ENCODE measurements around the gene ROR1. TPM values are rescaled to one million over a fixed set of nuclear protein-coding genes. Genes with fewer than 3 reads are reported as not detected.

Gene ROR1
- total and polyA plus RNA-seq, 9 of the 15 experiments (the other 6 are each of a cell fraction or from before 2014, with no cell fraction given): 0.02 TPM; not detected in 8

DNA sequence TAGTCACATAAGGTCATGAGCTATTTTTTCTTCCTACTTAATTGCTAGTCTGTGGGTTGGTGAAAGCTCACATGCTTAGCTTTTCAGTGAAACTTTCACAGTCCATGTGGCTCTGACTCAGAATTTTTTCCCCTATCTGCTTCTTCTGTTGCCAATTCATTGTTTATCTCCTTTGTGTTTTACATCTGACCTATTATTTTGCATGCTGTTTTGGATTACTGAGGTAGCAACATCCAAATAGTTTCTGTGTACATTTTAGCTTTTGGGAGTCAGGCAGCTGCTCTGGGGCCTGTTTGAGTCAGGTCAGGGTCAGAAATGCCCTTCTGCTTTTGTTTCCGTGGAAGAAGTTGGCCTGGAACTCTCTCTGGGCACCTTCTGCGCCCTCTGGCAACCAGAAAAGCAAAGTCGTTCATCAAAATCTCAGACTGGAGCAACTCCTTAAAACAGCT is 40.0 kb downstream of the ROR1 start:
- 0% methylated on average over 3 of the region's 3 CpGs for WGBS (ENCODE audit: insufficient coverage, low coverage, missing lambda C conversion rate)
- intact Hi-C loops (cut with micrococcal nuclease) (no loop called here), in situ Hi-C loops (cut with MboI) (no loop called here)
- H3K9ac ChIP-seq (ENCODE audit: insufficient read depth in 1 of 2, low read depth in 2 of 2, low read length in 2 of 2): no peak overlapping the region
- no peaks in the 10 kb centered on the region for H3K79me2 ChIP-seq (ENCODE audit: control insufficient read depth, insufficient read depth, low read length)
- H3K9me3 ChIP-seq (replicated peaks; ENCODE audit: control insufficient read depth, insufficient read depth, low read depth, low read length): no peaks in the 10 kb centered on the region
- no TSS peak for BruUV-seq (replicated peaks)
- no peak overlapping the region for H3K4me2 ChIP-seq (ENCODE audit: insufficient read depth, low read length)
- FAIRE-seq: no peak
- no peaks in the 10 kb centered on the region for H3K4me1 ChIP-seq (replicated peaks in 1 of 2; ENCODE audit: control insufficient read depth in 2 of 2, insufficient read depth in 2 of 2, low read length in 2 of 2)
- H3K36me3 ChIP-seq (ENCODE audit: control insufficient read depth, insufficient read depth, low read length): no peaks in the 10 kb centered on the region
- H3K9me1 ChIP-seq (ENCODE audit: control insufficient read depth, insufficient read depth, low read length): no peaks in the 10 kb centered on the region
- H4K20me1 ChIP-seq (replicated peaks; ENCODE audit: control insufficient read depth, insufficient read depth, low read length): no peaks in the 10 kb centered on the region
- ATAC-seq: no peak
- POLR2A ChIA-PET: no interaction called here
- H3K27ac ChIP-seq (ENCODE audit: extremely low read depth, low read depth, low read length): no peak overlapping the region
- H3K4me3 ChIP-seq: no peak overlapping the region
- H3K27me3 ChIP-seq (ENCODE audit: control insufficient read depth in 2 of 2, insufficient read depth in 2 of 2, low read length in 2 of 2): no peaks in the 10 kb centered on the region
- no peak overlapping the region for H2AFZ ChIP-seq (ENCODE audit: low read depth, low read length)
- DNase-seq (ENCODE audit: extremely low read depth in 1 of 4, low spot score in 3 of 4): no peak
- CTCF ChIA-PET (ENCODE audit: low intra/inter-chr PET ratio): no interaction called here
- TF ChIP-seq MTA1 (IDR thresholded peaks at IDR 0.05; ENCODE audit: borderline replicate concordance) (no peak), SP2 (IDR thresholded peaks at IDR 0.05; ENCODE audit: extremely low read depth, low read depth, low read length, poor library complexity, severe bottlenecking) (no peak), MEF2A (IDR thresholded peaks at IDR 0.05; ENCODE audit: control insufficient read depth, low read depth, low read length) (no peak), ZFP30 (CRISPR knock-in tag; IDR thresholded peaks at IDR 0.05; ENCODE audit: borderline replicate concordance) (no peak), SMARCB1 (IDR thresholded peaks at IDR 0.05; ENCODE audit: insufficient read length, low read depth) (no peak), NCOA1 (IDR thresholded peaks at IDR 0.05; ENCODE audit: low read depth) (no peak), KLF6 (CRISPR knock-in tag; IDR thresholded peaks at IDR 0.05; ENCODE audit: borderline replicate concordance) (no peak), SIN3B (IDR thresholded peaks at IDR 0.05; ENCODE audit: low read depth) (no peak), RHOXF2B (CRISPR knock-in tag; conservative IDR thresholded peaks at IDR 0.05) (no peak), PML (IDR thresholded peaks at IDR 0.05; ENCODE audit: low read length) (no peak), MXD1 (CRISPR knock-in tag; IDR thresholded peaks at IDR 0.05; ENCODE audit: borderline replicate concordance, poor library complexity, severe bottlenecking) (no peak), ZNF277 (CRISPR knock-in tag; IDR thresholded peaks at IDR 0.05; ENCODE audit: borderline replicate concordance) (no peak)
- TF ChIP-seq, protein P1, sequence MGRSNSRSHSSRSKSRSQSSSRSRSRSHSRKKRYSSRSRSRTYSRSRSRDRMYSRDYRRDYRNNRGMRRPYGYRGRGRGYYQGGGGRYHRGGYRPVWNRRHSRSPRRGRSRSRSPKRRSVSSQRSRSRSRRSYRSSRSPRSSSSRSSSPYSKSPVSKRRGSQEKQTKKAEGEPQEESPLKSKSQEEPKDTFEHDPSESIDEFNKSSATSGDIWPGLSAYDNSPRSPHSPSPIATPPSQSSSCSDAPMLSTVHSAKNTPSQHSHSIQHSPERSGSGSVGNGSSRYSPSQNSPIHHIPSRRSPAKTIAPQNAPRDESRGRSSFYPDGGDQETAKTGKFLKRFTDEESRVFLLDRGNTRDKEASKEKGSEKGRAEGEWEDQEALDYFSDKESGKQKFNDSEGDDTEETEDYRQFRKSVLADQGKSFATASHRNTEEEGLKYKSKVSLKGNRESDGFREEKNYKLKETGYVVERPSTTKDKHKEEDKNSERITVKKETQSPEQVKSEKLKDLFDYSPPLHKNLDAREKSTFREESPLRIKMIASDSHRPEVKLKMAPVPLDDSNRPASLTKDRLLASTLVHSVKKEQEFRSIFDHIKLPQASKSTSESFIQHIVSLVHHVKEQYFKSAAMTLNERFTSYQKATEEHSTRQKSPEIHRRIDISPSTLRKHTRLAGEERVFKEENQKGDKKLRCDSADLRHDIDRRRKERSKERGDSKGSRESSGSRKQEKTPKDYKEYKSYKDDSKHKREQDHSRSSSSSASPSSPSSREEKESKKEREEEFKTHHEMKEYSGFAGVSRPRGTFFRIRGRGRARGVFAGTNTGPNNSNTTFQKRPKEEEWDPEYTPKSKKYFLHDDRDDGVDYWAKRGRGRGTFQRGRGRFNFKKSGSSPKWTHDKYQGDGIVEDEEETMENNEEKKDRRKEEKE (IDR thresholded peaks at IDR 0.05; ENCODE audit: borderline replicate concordance in 1 of 2, control insufficient read depth in 1 of 2, low read depth in 2 of 2, low read length in 1 of 2): no peak
- TF ChIP-seq, protein P2, sequence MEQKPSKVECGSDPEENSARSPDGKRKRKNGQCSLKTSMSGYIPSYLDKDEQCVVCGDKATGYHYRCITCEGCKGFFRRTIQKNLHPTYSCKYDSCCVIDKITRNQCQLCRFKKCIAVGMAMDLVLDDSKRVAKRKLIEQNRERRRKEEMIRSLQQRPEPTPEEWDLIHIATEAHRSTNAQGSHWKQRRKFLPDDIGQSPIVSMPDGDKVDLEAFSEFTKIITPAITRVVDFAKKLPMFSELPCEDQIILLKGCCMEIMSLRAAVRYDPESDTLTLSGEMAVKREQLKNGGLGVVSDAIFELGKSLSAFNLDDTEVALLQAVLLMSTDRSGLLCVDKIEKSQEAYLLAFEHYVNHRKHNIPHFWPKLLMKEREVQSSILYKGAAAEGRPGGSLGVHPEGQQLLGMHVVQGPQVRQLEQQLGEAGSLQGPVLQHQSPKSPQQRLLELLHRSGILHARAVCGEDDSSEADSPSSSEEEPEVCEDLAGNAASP (IDR thresholded peaks at IDR 0.05): no peak
- TF ChIP-seq, protein P3, sequence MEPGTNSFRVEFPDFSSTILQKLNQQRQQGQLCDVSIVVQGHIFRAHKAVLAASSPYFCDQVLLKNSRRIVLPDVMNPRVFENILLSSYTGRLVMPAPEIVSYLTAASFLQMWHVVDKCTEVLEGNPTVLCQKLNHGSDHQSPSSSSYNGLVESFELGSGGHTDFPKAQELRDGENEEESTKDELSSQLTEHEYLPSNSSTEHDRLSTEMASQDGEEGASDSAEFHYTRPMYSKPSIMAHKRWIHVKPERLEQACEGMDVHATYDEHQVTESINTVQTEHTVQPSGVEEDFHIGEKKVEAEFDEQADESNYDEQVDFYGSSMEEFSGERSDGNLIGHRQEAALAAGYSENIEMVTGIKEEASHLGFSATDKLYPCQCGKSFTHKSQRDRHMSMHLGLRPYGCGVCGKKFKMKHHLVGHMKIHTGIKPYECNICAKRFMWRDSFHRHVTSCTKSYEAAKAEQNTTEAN (CRISPR knock-in tag; IDR thresholded peaks at IDR 0.05): no peak
